ENCODE measurements around the gene ZIC4. TPM values are rescaled to one million over a fixed set of nuclear protein-coding genes. Genes with fewer than 3 reads are reported as not detected.

The ZIC4 gene
- polyA plus RNA-seq, 3 donors, result not detected

- DNase-seq (ENCODE audit: low read depth in 3 of 3, low spot score in 2 of 3), result no peak
Measured at GRCh38 chr3:147393261-147393942, 12.9 kb downstream of the ZIC4 start.

- no peak for DNase-seq (ENCODE audit: low read depth in 3 of 3, low spot score in 2 of 3)
Measured at GRCh38 chr3:147392625-147392946, 13.8 kb downstream of the ZIC4 start.

- DNase-seq (ENCODE audit: low read depth in 3 of 3, low spot score in 2 of 3), result no peak
Measured at GRCh38 chr3:147391781-147392624, 14.3 kb downstream of the ZIC4 start.

- DNase-seq (ENCODE audit: low read depth in 3 of 3, low spot score in 2 of 3), result no peak
Measured at GRCh38 chr3:147390589-147391569, 15.5 kb downstream of the ZIC4 start.

- no peak for DNase-seq (ENCODE audit: low read depth in 3 of 3, low spot score in 2 of 3)
Measured at GRCh38 chr3:147389717-147390116, 16.6 kb downstream of the ZIC4 start.

GRCh38 chr3:147388700-147389580, 17.4 kb downstream of the ZIC4 start:
- DNase-seq (ENCODE audit: low read depth in 3 of 3, low spot score in 2 of 3), result no peak

- DNase-seq (ENCODE audit: low read depth in 3 of 3, low spot score in 2 of 3), result no peak
Measured at GRCh38 chr3:147387885-147388699, 18.3 kb downstream of the ZIC4 start.

GRCh38 chr3:147387291-147387884, 19.0 kb downstream of the ZIC4 start:
- DNase-seq (ENCODE audit: low read depth in 3 of 3, low spot score in 2 of 3), result no peak

- DNase-seq (ENCODE audit: low read depth in 3 of 3, low spot score in 2 of 3), result no peak
Measured at GRCh38 chr3:147385059-147386012, 21.0 kb downstream of the ZIC4 start.

GRCh38 chr3:147384210-147385058, 21.9 kb downstream of the ZIC4 start:
- no peak for DNase-seq (ENCODE audit: low read depth in 3 of 3, low spot score in 2 of 3)

GRCh38 chr3:147383617-147384016, 22.7 kb downstream of the ZIC4 start:
- DNase-seq (ENCODE audit: low read depth in 3 of 3, low spot score in 2 of 3), result no peak

GRCh38 chr3:147381596-147381995, 24.7 kb downstream of the ZIC4 start:
- no peak for DNase-seq (ENCODE audit: low read depth in 3 of 3, low spot score in 2 of 3)

- no peak for DNase-seq (ENCODE audit: low read depth in 3 of 3, low spot score in 2 of 3)
Measured at GRCh38 chr3:147380977-147381376, 25.4 kb downstream of the ZIC4 start.

- no peak for DNase-seq (ENCODE audit: low read depth in 3 of 3, low spot score in 2 of 3)
Measured at GRCh38 chr3:147380387-147380951, 25.9 kb downstream of the ZIC4 start.

GRCh38 chr3:147379651-147380050, 26.7 kb downstream of the ZIC4 start:
- DNase-seq (ENCODE audit: low read depth in 3 of 3, low spot score in 2 of 3), result no peak
